B cell (primary cell): ENCODE data around the gene PDP2. TPM values are rescaled to one million over a fixed set of nuclear protein-coding genes. Genes with fewer than 3 reads are reported as not detected.

Experiments used
- ATAC-seq: fragments of 200-7000 bp; cut with Tn5 transposase; one replicate; pipeline ENCODE4 v1.10.0; 2021; ENCODE audit warnings: low read depth, mild to moderate bottlenecking, moderate number of reproducible peaks, moderate library complexity
- CTCF ChIA-PET: fragments of 350-600 bp; sonication (Branson Sonifier 250); formaldehyde crosslinking; loops from one replicate; lab custom pipeline; 2021; ENCODE audit warnings: antibody characterized with exemption, inconsistent platforms; lab: Charles Lee
- POLR2A ChIA-PET: fragments of 350-600 bp; sonication (Branson Sonifier 250); formaldehyde crosslinking; loops from one replicate; lab custom pipeline; 2021; ENCODE audit warnings: antibody characterized with exemption; lab: Charles Lee
- DNase-seq: peaks from one replicate; pipeline ENCODE4 v3.0.0; 2013
- H2AFZ ChIP-seq: 2 replicates; pipeline ENCODE4 v1.6.1; 2012; ENCODE audit warnings: mild to moderate bottlenecking, low read depth, low read length; ENCODE audit not compliant: insufficient read depth, poor library complexity, severe bottlenecking
- H3K27ac ChIP-seq, 2 donors: 1 replicate in 1 of 2; 2 replicates in 1 of 2; pipeline ENCODE4 v1.5.1; 2012 to 2013; ENCODE audit warnings: low read length in 2 of 2, mild to moderate bottlenecking in 2 of 2, moderate library complexity in 1 of 2
- H3K27me3 ChIP-seq, 4 experiments: fragments of 200-600 bp in 1 of 4; sonication (generic) in 1 of 4; replicated peaks in 1 of 4; 1 replicate in 2 of 4; 2 replicates in 2 of 4; pipeline versions ENCODE4 v1.6.1 to v1.7.0; 2013 to 2016; ENCODE audit warnings: low read length in 3 of 4, mild to moderate bottlenecking in 2 of 4, mixed read lengths in 1 of 4, moderate library complexity in 1 of 4; ENCODE audit not compliant: insufficient read depth in 4 of 4, control insufficient read depth in 3 of 4; ENCODE audit errors: control extremely low read depth in 1 of 4
- H3K36me3 ChIP-seq, 2 experiments: replicated peaks in 1 of 2; 1 replicate in 1 of 2; 2 replicates in 1 of 2; pipeline versions ENCODE4 v1.6.1 to v1.7.1; 2013; ENCODE audit warnings: low read length in 1 of 2; ENCODE audit not compliant: insufficient read depth in 2 of 2, control insufficient read depth in 1 of 2; ENCODE audit errors: control extremely low read depth in 1 of 2, extremely low read depth in 1 of 2
- H3K4me1 ChIP-seq, 2 donors: fragments of 200-600 bp in 1 of 2; sonication (generic) in 1 of 2; 1 replicate in 1 of 2; 2 replicates in 1 of 2; pipeline versions ENCODE4 v1.5.1 to v1.6.1; 2013 to 2017; ENCODE audit warnings: low read length in 2 of 2; ENCODE audit not compliant: control insufficient read depth in 2 of 2, insufficient read depth in 2 of 2
- H3K4me2 ChIP-seq: replicated peaks from 2 replicates; pipeline ENCODE3; 2012; ENCODE audit warnings: mild to moderate bottlenecking, low read depth, low read length; ENCODE audit not compliant: poor library complexity, severe bottlenecking
- H3K4me3 ChIP-seq, 5 experiments: fragments of 200-600 bp in 1 of 5; sonication (generic) in 1 of 5; 1 replicate in 3 of 5; 2 replicates in 2 of 5; pipeline versions ENCODE4 v1.5.1 to v1.7.0; 2011 to 2016; ENCODE audit warnings: low read length in 4 of 5, mild to moderate bottlenecking in 4 of 5, low read depth in 2 of 5, control low read depth in 1 of 5, moderate library complexity in 1 of 5; ENCODE audit not compliant: insufficient read depth in 1 of 5; ENCODE audit errors: control extremely low read depth in 1 of 5, extremely low read depth in 1 of 5
- H3K79me2 ChIP-seq: fragments of 200-600 bp; sonication (generic); one replicate; pipeline ENCODE4 v1.6.0; 2016; ENCODE audit warnings: low read length; ENCODE audit not compliant: control insufficient read depth, insufficient read depth
- H3K9ac ChIP-seq: fragments of 200-600 bp; sonication (generic); 2 replicates; pipeline ENCODE4 v1.6.1; 2017; ENCODE audit warnings: mild to moderate bottlenecking, low read length, moderate library complexity
- H3K9me3 ChIP-seq, 3 donors: one replicate each; pipeline versions ENCODE4 v1.6.1 to v1.7.1; 2013; ENCODE audit warnings: low read length in 2 of 3; ENCODE audit not compliant: control insufficient read depth in 2 of 3, insufficient read depth in 1 of 3; ENCODE audit errors: control extremely low read depth in 1 of 3
- H4K20me1 ChIP-seq: 2 replicates; pipeline ENCODE4 v1.6.0; 2012; ENCODE audit warnings: mild to moderate bottlenecking, low read length; ENCODE audit not compliant: insufficient read depth, control insufficient read depth, poor library complexity, severe bottlenecking
- H3K27ac Mint-ChIP-seq: one replicate; pipeline ENCODE4 v1.8.0; 2021; ENCODE audit warnings: mixed read lengths
- H3K27me3 Mint-ChIP-seq: one replicate; pipeline ENCODE4 v1.8.0; 2021; ENCODE audit warnings: mixed read lengths
- H3K4me1 Mint-ChIP-seq: one replicate; pipeline ENCODE4 v1.8.0; 2021; ENCODE audit warnings: mixed read lengths
- H3K4me3 Mint-ChIP-seq: one replicate; pipeline ENCODE4 v1.8.0; 2021; ENCODE audit warnings: mixed read lengths
- H3K9me3 Mint-ChIP-seq: one replicate; pipeline ENCODE4 v1.8.0; 2022; ENCODE audit warnings: mixed read lengths; ENCODE audit not compliant: insufficient read depth
- CTCF ChIP-seq: fragments of 200-600 bp; IDR thresholded peaks from one replicate; pipeline ENCODE4 v1.8.0; 2022; ENCODE audit warnings: antibody characterized with exemption, mild to moderate bottlenecking
- EZH2 ChIP-seq: IDR thresholded peaks from 2 replicates; pipeline ENCODE4 v1.6.1; 2012; ENCODE audit warnings: borderline replicate concordance, low read depth, mild to moderate bottlenecking, moderate library complexity, low read length; ENCODE audit not compliant: insufficient read depth, poor library complexity, severe bottlenecking
- whole genome bisulfite sequencing: methylation state at CpG from one replicate; pipeline ENCODE4 v1.1.5; 2013; ENCODE audit warnings: missing lambda C conversion rate; ENCODE audit not compliant: insufficient coverage; 5-methylcytosine and 5-hydroxymethylcytosine counted together
- intact Hi-C: fragments of 100-400 bp; cut with micrococcal nuclease; formaldehyde crosslinking; loops from one replicate; pipeline ENCODE4 v1.10.0; 2022
- polyA plus RNA-seq: library from polyadenylated mRNA; depleted of rRNA; stranded (reverse); fragments of >200 nt; gene quantifications from 2 replicates; pipeline ENCODE4 v1.2.3, GENCODE V29; 2012
- total RNA-seq, 2 donors: library from RNA; stranded (reverse); fragments of 120-200 nt in 1 of 2; gene quantifications; 1 replicate in 1 of 2; 2 replicates in 1 of 2; pipeline versions ENCODE4 v1.2.3 to v1.2.4, GENCODE V29; 2013 to 2022

The PDP2 gene
- total and polyA plus RNA-seq, 2 donors (not counting 1 experiment from before 2014, with no cell fraction given) = 1.9 to 18.7 TPM

- Histone ChIP-seq H3K79me2 (no peaks in the 10 kb centered on the region), H3K27me3 (no peaks in the 10 kb centered on the region), H3K36me3 (peaks cover 0 to 6% of the 10 kb centered on the region in 2 experiments), H3K4me2 (no peak overlapping the region), H3K27ac (no peak overlapping the region), H2AFZ (no peak overlapping the region), H4K20me1 (no peaks in the 10 kb centered on the region), H3K4me3 (no peak overlapping the region), H3K9me3 (no peaks in the 10 kb centered on the region), H3K9ac (no peak overlapping the region), H3K4me1 (peaks cover 0 to 3% of the 10 kb centered on the region in 2 donors)
- POLR2A ChIA-PET = no interaction called here
- ATAC-seq (no peak), DNase-seq (no peak)
- H3K27me3 Mint-ChIP-seq = no peaks in the 10 kb centered on the region
- CTCF ChIA-PET = interaction anchor here (1.0 to 1.5 kb wide), 2 partner anchors 10 to 23 kb away, joined by 4 to 5 read pairs; partner anchors contain the start of gene PDP2
- H3K4me3 Mint-ChIP-seq = no peak overlapping the region
- intact Hi-C loops = no loop called here
- no peaks in the 10 kb centered on the region for H3K4me1 Mint-ChIP-seq
- H3K27ac Mint-ChIP-seq = no peak overlapping the region
- H3K9me3 Mint-ChIP-seq = no peaks in the 10 kb centered on the region
- TF ChIP-seq EZH2 = no peak
- WGBS = no CpG with 5 or more reads among the region's 2 CpGs
Observed at GRCh38 chr16:66890799-66891198, 10.5 kb downstream of the PDP2 start.

- no peaks in the 10 kb centered on the region for H3K4me1 Mint-ChIP-seq
- ATAC-seq = no peak
- Histone ChIP-seq H3K9ac (no peak overlapping the region), H4K20me1 (no peaks in the 10 kb centered on the region), H2AFZ (no peak overlapping the region), H3K27ac (no peak overlapping the region), H3K4me2 (no peak overlapping the region), H3K79me2 (no peaks in the 10 kb centered on the region), H3K4me1 (peaks cover 0 to 3% of the 10 kb centered on the region in 2 donors), H3K9me3 (no peaks in the 10 kb centered on the region), H3K36me3 (peaks cover 0 to 6% of the 10 kb centered on the region in 2 experiments), H3K4me3 (no peak overlapping the region), H3K27me3 (no peaks in the 10 kb centered on the region)
- TF ChIP-seq EZH2 (no peak), CTCF (no peak)
- H3K9me3 Mint-ChIP-seq = no peaks in the 10 kb centered on the region
- intact Hi-C loops = no loop called here
- POLR2A ChIA-PET = no interaction called here
- H3K4me3 Mint-ChIP-seq = no peak overlapping the region
- H3K27ac Mint-ChIP-seq = no peak overlapping the region
- WGBS = 96% methylated on average over 2 of the region's 4 CpGs
- CTCF ChIA-PET = no interaction called here
- no peak for DNase-seq
- H3K27me3 Mint-ChIP-seq = no peaks in the 10 kb centered on the region
Observed at GRCh38 chr16:66891360-66891759, 11.0 kb downstream of the PDP2 start.
